K562 (cell line): ENCODE data around the gene FBLN2. TPM values are rescaled to one million over a fixed set of nuclear protein-coding genes. Genes with fewer than 3 reads are reported as not detected.

Experiments
- ATAC-seq: fragments of 200-7000 bp; cut with Tn5 transposase; 3 replicates; pipeline ENCODE4 v1.9.1; 2020; ENCODE audit warnings: moderate library complexity
- BruUV-seq: library from RNA; stranded (reverse); fragments of 400-500 nt; replicated peaks from 2 replicates; lab custom pipeline; 2021; lab: Mats Ljungman, UMichigan
- CTCF ChIA-PET: fragments of 300-600 bp; formaldehyde crosslinking; extraction: SDS; loops from one replicate; lab custom pipeline; 2021; ENCODE audit warnings: low intra/inter-chr PET ratio; lab: Yijun Ruan, JAX
- POLR2A ChIA-PET: fragments of 300-600, 350-650 bp; sonication (Branson Sonifier 250); formaldehyde crosslinking; extraction: SDS; loops from one replicate; lab custom pipeline; 2021; ENCODE audit warnings: antibody characterized with exemption, inconsistent platforms; lab: Yijun Ruan, JAX
- DNase-seq, 4 experiments: peaks; one replicate each; pipeline versions ENCODE4 v3.0.0 to v3.0.0-alpha.2; 2011 to 2018; ENCODE audit warnings: low spot score in 3 of 4, mixed read lengths in 3 of 4; ENCODE audit errors: extremely low read depth in 1 of 4
- FAIRE-seq: peaks from 2 replicates; lab custom pipeline; 2011; peaks lifted over from hg19 to GRCh38; lab: Jason Lieb, UNC
- H2AFZ ChIP-seq: 2 replicates; pipeline ENCODE4 v1.6.0; 2011; ENCODE audit warnings: low read depth, low read length, control low read depth, inconsistent platforms
- H3K27ac ChIP-seq: fragments of 200-600 bp; 3 replicates; pipeline ENCODE4 v1.8.0; 2011; ENCODE audit warnings: low read depth, mild to moderate bottlenecking, control low read depth, inconsistent platforms, low read length, moderate library complexity, mixed read lengths; ENCODE audit errors: extremely low read depth
- H3K27me3 ChIP-seq, 2 experiments: fragments of 300-600 bp in 1 of 2; 2 replicates in 1 of 2; 3 replicates in 1 of 2; pipeline versions ENCODE4 v1.6.0 to v1.8.0; 2011; ENCODE audit warnings: inconsistent platforms in 2 of 2, low read length in 2 of 2, mild to moderate bottlenecking in 1 of 2, mixed read lengths in 1 of 2, moderate library complexity in 1 of 2; ENCODE audit not compliant: control insufficient read depth in 2 of 2, insufficient read depth in 2 of 2
- H3K36me3 ChIP-seq: fragments of 300-600 bp; 3 replicates; pipeline ENCODE4 v1.8.0; 2011; ENCODE audit warnings: mild to moderate bottlenecking, low read length, inconsistent platforms; ENCODE audit not compliant: control insufficient read depth, insufficient read depth
- H3K4me1 ChIP-seq, 2 experiments: fragments of 200-600 bp in 1 of 2; replicated peaks in 1 of 2; 2 replicates in 1 of 2; 3 replicates in 1 of 2; pipeline versions ENCODE4 v1.5.1 to v1.8.0; 2011; ENCODE audit warnings: inconsistent platforms in 2 of 2, low read length in 2 of 2, mild to moderate bottlenecking in 1 of 2, mixed read lengths in 1 of 2, moderate library complexity in 1 of 2; ENCODE audit not compliant: control insufficient read depth in 2 of 2, insufficient read depth in 2 of 2
- H3K4me2 ChIP-seq: 2 replicates; pipeline ENCODE4 v1.6.1; 2011; ENCODE audit warnings: low read length, control low read depth, inconsistent platforms, mixed read lengths; ENCODE audit not compliant: insufficient read depth
- H3K4me3 ChIP-seq: fragments of 200-600 bp; sonication (generic), shearing (Covaris generic); 2 replicates; pipeline ENCODE4 v1.5.1; 2016; ENCODE audit warnings: control low read depth, inconsistent platforms
- H3K79me2 ChIP-seq: fragments of 200-600 bp; 3 replicates; pipeline ENCODE4 v1.8.0; 2011; ENCODE audit warnings: low read length, inconsistent platforms; ENCODE audit not compliant: control insufficient read depth, insufficient read depth
- H3K9ac ChIP-seq, 2 experiments: 2 replicates each; pipeline versions ENCODE4 v1.6.0 to v1.6.1; 2011; ENCODE audit warnings: low read depth in 2 of 2, low read length in 2 of 2, control low read depth in 1 of 2, inconsistent platforms in 1 of 2, mild to moderate bottlenecking in 1 of 2, mixed read lengths in 1 of 2; ENCODE audit not compliant: insufficient read depth in 1 of 2
- H3K9me1 ChIP-seq: one replicate; pipeline ENCODE4 v1.6.0; 2011; ENCODE audit warnings: inconsistent platforms, mild to moderate bottlenecking, low read length, moderate library complexity; ENCODE audit not compliant: control insufficient read depth, insufficient read depth
- H3K9me3 ChIP-seq: replicated peaks from 2 replicates; pipeline ENCODE4 v1.5.1; 2011; ENCODE audit warnings: low read depth, low read length, inconsistent platforms; ENCODE audit not compliant: control insufficient read depth, insufficient read depth
- H4K20me1 ChIP-seq: replicated peaks from 2 replicates; pipeline ENCODE4 v1.6.1; 2011; ENCODE audit warnings: low read length, inconsistent platforms, mixed read lengths; ENCODE audit not compliant: control insufficient read depth, insufficient read depth
- HDAC6 ChIP-seq: IDR thresholded peaks from 2 replicates; pipeline ENCODE4 v1.6.1; 2012; ENCODE audit warnings: low read depth, mild to moderate bottlenecking, control low read depth, inconsistent platforms, low read length, moderate library complexity
- HNRNPLL ChIP-seq: fragments of 200-400 bp; formaldehyde crosslinking; IDR thresholded peaks from 2 replicates; pipeline ENCODE4 v1.6.1; 2017; ENCODE audit warnings: low read length, low read depth, mild to moderate bottlenecking; ENCODE audit not compliant: poor library complexity, severe bottlenecking
- WGBS: fragments of 100-300 bp; shearing (Covaris generic); methylation state at CpG from one replicate; pipeline ENCODE4 v1.1.6; 2016; ENCODE audit warnings: low coverage, mixed read lengths; ENCODE audit not compliant: insufficient coverage; ENCODE audit errors: missing lambda C conversion rate; 5-methylcytosine and 5-hydroxymethylcytosine counted together
- in situ Hi-C: fragments of 300-500 bp; cut with MboI; formaldehyde crosslinking; loops from 4 replicates; pipeline ENCODE4 v1.15.0; 2018; ENCODE audit warnings: inconsistent platforms, mixed read lengths
- intact Hi-C: fragments of 100-400 bp; cut with micrococcal nuclease; formaldehyde crosslinking; loops from 2 replicates; pipeline ENCODE4 v1.14.2; 2022
- polyA plus RNA-seq, 8 experiments: library from polyadenylated mRNA; depleted of rRNA in 4 of 8; stranded (reverse) in 5 of 8; unstranded in 3 of 8; fragments of >200 nt; fragmentation: Nextera tagmentation in 2 of 8; fragmentation: Illumina TruSeq in 1 of 8; extraction: Ambion mirVana in 2 of 8; extraction: Trizol in 1 of 8; gene quantifications; 2 replicates each; pipeline versions ENCODE4 v1.2.1 to v1.2.3, GENCODE V29; 2011 to 2014; ENCODE audit warnings: inconsistent platforms in 1 of 8, missing spikeins in 1 of 8
- total RNA-seq, 7 experiments: library from RNA; depleted of rRNA in 6 of 7; stranded (reverse); fragments of >200 nt in 6 of 7; fragmentation: Illumina TruSeq in 2 of 7; extraction: Trizol in 2 of 7; gene quantifications; 2 replicates each; pipeline versions ENCODE4 v1.2.1 to v1.2.3, GENCODE V29; 2011 to 2021; ENCODE audit warnings: low replicate concordance in 1 of 7
- TF ChIP-seq, protein P1 (sequence below): sonication (generic); formaldehyde crosslinking; IDR thresholded peaks from 2 replicates; pipeline ENCODE4 v1.8.0; 2022; ENCODE audit warnings: missing genetic modification reagents, mild to moderate bottlenecking, moderate library complexity, borderline replicate concordance

The FBLN2 gene
- total and polyA plus RNA-seq, 9 of the 15 experiments (the other 6 are each of a cell fraction or from before 2014, with no cell fraction given): 0.03 to 0.10 (median 0.04) TPM; not detected in 6

- peak; percentile 18; the same call in 2 of the 3 replicates for ATAC-seq
- CTCF ChIA-PET: no interaction called here
- POLR2A ChIA-PET: interaction anchor here (0.6 to 1.2 kb wide), 4 partner anchors 8 to 15 kb away, joined by 3 read pairs; no protein-coding TSS in a partner anchor
- in situ Hi-C loops: no loop called here
- no TSS peak for BruUV-seq
- H4K20me1 ChIP-seq: no peaks in the 10 kb centered on the region
- H3K4me2 ChIP-seq: no peak overlapping the region
- H3K79me2 ChIP-seq: no peaks in the 10 kb centered on the region
- no peak overlapping the region for H3K27ac ChIP-seq
- H3K9ac ChIP-seq: no peak overlapping the region
- no peaks in the 10 kb centered on the region; a peak in 2 of 5 replicates for H3K4me1 ChIP-seq
- TF ChIP-seq HNRNPLL: no peak
- TF ChIP-seq, protein P1, sequence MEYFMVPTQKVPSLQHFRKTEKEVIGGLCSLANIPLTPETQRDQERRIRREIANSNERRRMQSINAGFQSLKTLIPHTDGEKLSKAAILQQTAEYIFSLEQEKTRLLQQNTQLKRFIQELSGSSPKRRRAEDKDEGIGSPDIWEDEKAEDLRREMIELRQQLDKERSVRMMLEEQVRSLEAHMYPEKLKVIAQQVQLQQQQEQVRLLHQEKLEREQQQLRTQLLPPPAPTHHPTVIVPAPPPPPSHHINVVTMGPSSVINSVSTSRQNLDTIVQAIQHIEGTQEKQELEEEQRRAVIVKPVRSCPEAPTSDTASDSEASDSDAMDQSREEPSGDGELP (CRISPR knock-in tag): 0 out of 2 replicates have a peak, but pooled peaks have one; percentile 31
- TF ChIP-seq, all 486 proteins: peak for 1
- Histone ChIP-seq H3K9me1 (no peaks in the 10 kb centered on the region), H3K4me3 (no peak overlapping the region), H3K36me3 (no peaks in the 10 kb centered on the region), H3K27me3 (peaks cover 23 to 56% of the 10 kb centered on the region in 2 experiments), H3K9me3 (no peaks in the 10 kb centered on the region), H2AFZ (no peak overlapping the region; the same call in 1 of the 2 replicates)
- FAIRE-seq: no peak
- intact Hi-C loops: loop anchor here (5.0 kb wide), 1 partner anchor 42 kb away; no protein-coding TSS in a partner anchor
- no peak for DNase-seq
- WGBS: 30% methylated on average over 5 of the region's 5 CpGs
Measured at GRCh38 chr3:13539292-13539638, 9.7 kb upstream of the FBLN2 start.

- Histone ChIP-seq H3K79me2 (no peaks in the 10 kb centered on the region), H3K27ac (no peak overlapping the region), H3K4me1 (no peaks in the 10 kb centered on the region; a peak in 2 of 5 replicates), H3K4me3 (no peak overlapping the region), H3K9me1 (no peaks in the 10 kb centered on the region), H4K20me1 (no peaks in the 10 kb centered on the region), H3K27me3 (peaks cover 21 to 57% of the 10 kb centered on the region in 2 experiments), H3K36me3 (no peaks in the 10 kb centered on the region), H2AFZ (no peak overlapping the region), H3K4me2 (no peak overlapping the region), H3K9ac (no peak overlapping the region), H3K9me3 (no peaks in the 10 kb centered on the region)
- in situ Hi-C loops (no loop called here), intact Hi-C loops (loop anchor here (5.0 kb wide), 1 partner anchor 42 kb away; no protein-coding TSS in a partner anchor)
- no TSS peak for BruUV-seq
- ATAC-seq (peak; percentile 40; the same call in 2 of the 3 replicates), DNase-seq (peak; percentile 26 to 54 (median 46)), FAIRE-seq (peak; percentile 32)
- ChIA-PET POLR2A (interaction anchor here (0.6 to 1.2 kb wide), 5 partner anchors 7 to 20 kb away, joined by 3 read pairs; no protein-coding TSS in a partner anchor), CTCF (no interaction called here)
- 8% methylated on average over 8 of the region's 8 CpGs for WGBS
- no peak for TF ChIP-seq HDAC6
Measured at GRCh38 chr3:13539671-13540070, 9.3 kb upstream of the FBLN2 start.
